CD4-positive, alpha-beta T cell treated with Interleukin-17A for 4 hours (primary cell): ENCODE results near the gene SEC14L3.
"Not testable (repeated sequence)": the region's sequence is repeated elsewhere in the genome, so short reads cannot be mapped to it uniquely, and the experiment has no call there.

Source experiments
- DNase-seq: peaks from one replicate; pipeline ENCODE4 v3.0.0-alpha.2; 2020; ENCODE audit warnings: mixed read lengths

SEC14L3 gene

DNA sequence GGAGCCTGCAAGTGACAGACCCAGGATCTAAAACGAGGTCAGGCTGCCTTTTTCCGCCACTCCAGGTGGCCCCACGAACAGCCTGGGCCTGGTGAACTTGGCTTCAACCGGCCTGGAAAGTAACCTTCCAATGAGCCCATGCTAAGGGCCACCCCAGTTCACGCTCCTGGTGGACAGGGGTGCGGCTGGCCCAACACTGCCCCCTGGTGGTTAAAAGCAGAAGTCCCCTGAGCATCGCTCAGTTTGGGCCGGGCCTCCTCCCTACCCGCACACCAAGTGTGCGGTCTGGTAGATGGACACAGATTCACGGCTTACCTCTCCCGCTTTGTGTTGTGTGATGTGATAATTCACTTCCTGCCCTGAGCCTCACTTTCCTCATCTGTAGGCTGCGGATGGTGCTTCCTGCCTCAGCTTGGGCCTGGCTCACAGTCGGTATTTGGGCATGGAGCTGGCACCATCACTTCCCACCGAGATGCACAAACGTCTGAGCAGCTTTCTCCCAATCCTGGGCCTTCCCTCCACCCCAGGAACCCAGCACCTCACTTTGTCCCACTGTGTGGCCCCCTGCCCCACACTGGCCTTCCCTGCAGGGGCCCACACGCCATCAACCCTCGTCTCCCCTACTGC, 13.7 kb upstream of the SEC14L3 start:
- DNase-seq = peak; percentile 80

DNA sequence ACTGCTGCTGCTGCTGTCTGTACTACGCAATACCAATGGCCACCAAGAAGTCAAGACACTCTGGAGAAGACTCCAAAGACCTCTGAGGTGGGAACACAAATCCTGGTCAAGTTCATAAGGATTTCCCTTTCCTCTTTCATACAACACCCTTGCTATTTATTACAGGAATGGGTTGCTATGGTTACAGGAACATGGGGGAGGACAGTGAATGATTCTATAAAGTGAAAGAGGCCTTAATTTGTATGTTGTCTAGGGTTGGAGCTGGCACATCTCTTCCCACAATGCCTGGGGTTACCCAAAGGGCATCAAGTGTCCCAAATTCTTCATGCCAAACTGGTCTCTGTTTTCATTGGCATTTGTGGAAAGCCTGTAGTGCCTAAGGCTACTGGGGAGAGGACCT, 11.4 kb upstream of the SEC14L3 start:
- no peak for DNase-seq

DNA sequence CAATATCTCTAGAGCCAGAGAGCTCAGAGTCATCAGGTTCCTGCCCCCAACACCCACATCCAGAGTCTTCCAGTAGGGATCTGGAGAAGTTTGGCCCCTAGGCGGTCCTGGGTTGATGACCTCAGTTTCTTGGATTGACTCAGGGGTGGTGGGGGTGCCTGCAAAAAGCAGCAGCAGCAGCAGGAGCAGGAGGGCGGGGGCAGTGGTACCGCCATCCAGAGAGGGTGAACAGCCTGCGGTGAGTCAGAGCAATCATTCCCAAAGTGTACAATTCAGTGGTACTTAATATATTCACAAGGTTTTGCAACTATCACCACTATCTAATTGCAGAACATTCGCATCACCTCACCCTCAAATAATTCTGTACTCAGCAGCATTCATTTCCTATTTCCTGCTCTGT, 9.9 kb upstream of the SEC14L3 start:
- no peak for DNase-seq

DNA sequence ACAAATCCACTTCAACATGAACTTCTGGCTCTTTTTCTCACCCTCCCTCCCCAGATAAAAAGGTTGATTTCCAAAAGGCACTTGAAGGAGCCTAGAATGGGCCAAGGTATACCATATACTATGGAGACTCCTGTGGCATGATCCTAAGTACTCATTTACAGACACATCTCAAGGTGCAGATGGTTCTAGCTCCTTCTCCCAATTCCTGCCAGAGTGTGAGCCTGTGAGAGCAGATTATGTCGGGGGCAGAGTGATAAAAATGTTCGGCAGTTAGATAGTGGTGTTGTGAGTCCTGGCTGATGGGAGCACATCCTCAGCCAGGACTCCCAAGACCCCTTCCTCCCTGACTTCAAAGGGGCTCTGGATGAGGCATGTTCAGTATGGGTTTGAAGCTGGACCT, 8.2 kb upstream of the SEC14L3 start:
- no peak for DNase-seq

DNA sequence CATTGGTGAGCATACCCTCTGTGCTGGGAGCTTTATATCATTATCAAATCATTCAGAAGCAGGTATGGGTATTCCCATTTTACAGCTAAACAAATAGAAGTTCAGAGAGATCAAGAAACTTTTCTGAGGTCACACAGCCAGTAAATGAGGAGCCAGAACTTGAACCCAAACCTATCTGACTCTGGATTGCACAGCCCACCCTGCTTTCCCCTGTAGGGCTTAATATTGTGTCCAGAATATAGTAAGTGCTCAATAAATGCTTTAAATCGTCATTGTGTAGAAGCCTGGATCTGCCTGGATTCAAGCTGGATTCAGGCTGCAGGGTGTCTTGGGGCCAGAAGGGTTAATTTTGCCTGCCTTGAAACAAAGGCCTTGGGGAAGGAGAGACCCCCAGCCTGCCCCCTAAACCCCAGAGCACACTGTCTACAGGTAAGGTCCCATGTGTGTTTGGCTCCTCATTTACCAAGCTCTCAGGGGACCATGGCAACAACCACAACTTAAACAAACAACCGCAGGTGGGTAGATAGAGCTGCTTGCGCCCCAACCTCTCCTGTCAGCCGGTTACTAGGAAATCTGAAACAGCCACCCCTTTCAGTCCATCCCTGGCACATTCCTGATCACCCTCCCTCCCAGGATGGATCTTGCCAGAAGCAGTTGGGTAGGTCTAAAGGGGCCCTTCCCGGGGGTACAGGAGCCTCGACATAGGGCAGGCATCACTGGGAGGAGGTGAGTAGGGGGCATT, 3.0 kb upstream of the SEC14L3 start:
- no peak for DNase-seq

DNA sequence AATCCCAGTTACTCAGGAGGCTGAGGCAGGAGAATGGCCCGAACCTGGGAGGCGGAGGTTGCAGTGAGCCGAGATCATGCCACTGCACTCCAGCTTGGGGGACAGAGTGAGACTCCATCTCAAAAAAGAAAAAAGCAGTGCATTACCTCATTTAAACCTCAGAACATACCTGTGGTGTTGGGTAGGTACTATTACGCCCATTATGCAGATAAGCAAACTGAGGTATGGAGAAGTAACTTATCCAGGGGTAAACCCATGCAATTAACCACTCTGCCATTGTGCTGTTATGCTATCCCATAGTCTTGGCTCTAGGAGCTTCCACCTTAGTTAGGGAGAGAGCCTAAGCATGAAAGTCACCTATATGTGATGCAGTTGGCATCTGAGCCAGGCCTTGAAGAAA, 2.3 kb upstream of the SEC14L3 start:
- no peak for DNase-seq

DNA sequence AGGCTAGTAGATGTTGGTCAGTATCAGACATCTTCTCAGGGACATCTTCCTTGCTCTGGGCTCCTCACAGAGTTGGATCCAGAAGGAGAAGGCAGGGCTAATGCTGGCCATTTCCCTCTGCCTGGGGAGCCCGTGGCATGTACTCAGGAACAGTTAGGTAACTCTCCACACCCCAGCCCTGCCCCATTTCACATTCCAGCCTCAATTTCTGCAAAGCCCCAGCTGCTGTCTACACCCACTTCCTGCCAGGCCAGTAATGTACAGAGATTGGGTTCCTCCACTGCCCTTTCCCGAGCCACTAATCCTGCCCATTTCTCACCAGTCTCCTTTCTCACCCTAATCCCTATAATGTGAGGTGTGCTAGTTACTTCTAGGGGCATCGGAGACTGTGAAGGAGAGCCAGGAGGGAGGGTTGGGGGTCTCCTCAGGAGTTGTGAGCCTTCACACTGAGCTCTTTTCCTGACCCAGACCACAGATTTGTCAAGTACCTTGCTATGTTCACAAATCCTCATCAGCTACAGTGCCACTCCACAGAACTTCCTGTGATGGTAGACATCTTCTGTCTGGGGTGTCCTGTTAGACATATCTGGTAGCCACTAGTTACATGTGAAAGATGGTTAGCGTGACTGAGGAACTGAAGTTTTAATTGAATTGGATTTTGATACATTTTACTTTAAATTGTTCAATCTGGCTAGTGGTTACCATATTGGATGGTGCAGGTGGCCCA, 1.3 kb upstream of the SEC14L3 start:
- no peak for DNase-seq

DNA sequence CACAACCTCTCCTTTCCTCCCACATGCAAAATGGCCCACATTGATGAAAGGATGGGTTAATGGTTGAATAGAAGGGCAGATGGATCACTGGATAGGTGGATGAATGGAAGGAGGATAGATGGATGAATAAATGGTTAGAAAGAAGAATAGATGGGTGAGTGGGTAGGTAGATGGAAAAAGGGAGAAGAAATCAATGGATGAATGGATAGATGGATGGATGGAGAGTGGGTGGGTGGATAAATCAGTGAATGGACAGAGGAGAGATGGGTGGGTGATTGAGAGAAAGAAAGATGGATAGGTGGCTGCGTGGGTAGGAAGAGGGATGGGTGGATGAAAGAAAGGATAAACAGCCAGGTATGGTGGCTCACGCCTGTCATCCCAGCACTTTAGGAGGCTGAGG, 1.2 kb downstream of the SEC14L3 start:
- DNase-seq = no peak

DNA sequence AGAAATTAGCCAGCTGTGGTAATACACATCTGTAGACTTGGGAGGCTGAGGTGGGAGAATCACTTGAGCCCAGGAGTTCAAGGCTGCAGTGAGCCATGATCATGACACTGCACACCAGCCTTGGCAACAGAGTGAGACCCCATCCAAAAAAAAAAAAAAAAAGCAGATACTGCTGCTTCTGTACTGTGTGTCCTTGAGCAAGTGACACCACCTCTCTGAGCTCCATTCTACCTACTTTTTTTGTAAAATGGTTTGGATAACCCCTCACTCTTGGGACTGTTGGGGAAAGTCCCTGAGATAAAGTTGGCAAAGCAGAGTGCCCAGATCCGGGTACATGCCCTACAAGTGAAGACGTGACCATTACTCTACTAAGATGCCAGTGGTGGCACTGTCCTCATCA, 2.7 kb downstream of the SEC14L3 start:
- no peak for DNase-seq

DNA sequence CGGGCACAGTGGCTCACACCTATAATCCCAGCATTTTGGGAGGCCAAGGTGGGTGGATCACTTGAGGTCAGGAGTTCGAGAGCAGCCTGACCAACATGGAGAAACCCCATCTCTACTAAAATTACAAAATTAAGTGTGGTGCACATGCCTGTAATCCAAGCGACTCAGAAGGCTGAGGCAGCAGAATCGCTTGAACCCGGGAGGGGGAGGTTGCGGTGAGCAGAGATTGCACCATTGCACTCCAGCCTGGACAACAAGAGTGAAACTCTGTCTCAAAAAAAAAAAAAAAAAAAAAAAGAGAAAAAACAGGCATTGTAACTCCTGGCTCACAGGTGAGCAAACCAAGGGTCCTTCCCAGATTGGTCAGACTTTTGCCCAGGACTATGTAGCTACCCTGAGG, 11.3 kb downstream of the SEC14L3 start:
- not testable (repeated sequence) for DNase-seq

DNA sequence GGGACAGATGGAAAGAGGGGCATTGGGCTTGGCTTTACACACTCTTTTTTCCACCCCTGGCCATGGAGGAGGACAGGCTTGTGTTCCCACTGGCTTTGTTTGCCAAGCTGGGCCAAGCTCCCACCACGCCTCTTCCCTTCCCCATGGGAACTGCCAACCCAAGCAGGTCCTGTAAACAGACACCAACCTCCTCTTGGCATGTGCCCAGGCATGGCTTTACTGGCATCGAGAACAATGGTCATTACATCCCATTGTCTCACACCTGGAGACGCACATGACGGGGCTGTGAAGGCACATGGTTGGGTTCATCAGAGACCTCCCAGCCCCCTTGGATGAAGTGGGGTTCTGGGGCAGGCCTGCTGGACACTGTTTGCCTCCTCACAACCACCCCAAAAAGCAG, 11.7 kb downstream of the SEC14L3 start:
- DNase-seq = no peak

DNA sequence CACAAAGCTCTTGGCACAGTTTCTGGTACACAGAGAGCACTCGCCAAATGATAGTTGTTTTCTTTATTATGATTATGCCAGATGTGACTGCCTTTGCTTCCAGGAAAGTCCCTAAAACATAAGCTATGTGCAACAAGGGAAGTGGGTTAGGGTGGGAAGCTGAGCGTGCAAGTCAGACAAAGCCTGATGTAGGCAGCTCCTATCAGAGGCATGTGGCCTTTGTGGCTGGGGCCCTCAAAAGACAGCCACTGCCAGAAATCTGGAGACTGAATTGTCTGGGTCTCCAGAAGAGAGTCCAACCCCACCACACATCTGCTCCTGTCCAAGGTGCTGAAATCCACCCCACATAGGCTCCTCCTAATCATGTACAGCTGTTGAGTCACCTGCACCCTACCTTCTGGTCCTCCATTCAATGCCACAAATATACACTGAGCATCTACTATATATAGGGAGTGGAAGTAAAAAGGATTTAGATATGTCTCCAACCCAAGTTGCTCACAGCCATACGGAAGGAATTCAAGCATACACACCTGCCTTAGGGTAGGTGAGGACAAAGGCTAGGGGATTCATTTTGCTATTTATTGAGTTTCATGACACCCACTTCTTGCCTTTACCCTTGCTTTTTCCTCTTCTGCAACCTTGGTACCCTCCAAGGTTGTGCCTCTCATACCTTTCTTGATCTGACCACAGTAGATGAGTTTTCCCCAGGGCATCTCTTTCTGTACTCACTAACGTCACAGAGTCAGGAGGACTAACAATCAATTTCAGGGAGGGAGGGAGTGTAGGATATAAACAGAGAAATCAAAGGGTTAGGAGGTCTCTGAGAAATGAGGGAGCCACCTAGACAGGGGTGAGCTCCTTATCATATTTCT, 12.4 kb downstream of the SEC14L3 start:
- no peak for DNase-seq

DNA sequence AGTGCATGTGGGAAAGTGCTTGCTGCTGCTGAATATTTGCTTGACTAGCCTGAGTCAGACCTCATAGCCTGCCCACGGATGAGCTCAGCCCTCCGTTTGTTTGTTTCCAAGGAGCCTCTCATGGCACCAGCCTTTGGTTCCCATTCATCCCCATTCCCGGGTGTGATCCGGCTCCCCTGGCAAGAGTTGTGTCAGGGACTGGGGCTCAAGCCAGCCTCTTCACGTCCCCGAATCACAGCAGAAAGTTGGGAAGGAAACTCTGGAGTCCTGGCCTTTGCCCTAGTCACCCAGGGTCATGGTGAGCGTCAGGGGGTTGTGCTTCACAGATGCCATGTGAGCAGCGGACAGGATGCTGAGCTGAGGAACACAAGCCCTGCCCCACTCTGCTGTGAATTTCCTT, 13.8 kb downstream of the SEC14L3 start:
- DNase-seq = no peak

DNA sequence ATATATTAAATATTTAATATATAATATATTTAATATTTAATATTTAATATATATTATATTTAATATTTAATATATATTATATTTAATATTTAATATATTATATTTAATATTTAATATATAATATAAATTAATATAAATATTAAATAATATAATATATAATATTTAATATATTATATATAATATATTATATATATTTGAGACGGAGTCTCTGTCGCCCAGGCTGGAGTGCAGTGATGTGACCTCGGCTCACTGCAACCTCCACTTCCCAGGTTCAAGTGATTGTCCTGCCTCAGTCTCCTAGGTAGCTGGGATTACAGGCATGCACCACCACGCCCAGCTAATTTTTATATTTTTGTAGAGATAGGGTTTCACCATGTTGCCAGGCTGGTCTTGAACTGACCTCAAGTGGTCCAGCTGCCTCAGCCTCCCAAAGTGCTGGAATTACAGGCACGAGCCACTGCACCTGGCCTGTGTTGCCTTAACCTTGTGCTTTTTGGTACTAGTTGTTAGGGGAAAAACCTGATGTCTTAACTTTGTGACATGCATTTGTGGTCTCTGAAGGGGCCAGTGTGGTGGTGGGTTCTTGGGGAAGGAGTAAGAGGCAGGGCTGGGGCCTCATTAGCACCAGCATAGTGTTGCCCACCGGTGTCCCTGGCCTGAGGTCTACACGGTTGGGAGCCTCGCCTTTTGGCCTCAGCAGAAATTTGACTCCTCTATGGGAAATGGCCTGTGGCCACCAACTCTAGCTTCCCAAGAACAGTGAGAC, 16.6 kb downstream of the SEC14L3 start:
- DNase-seq = no peak

DNA sequence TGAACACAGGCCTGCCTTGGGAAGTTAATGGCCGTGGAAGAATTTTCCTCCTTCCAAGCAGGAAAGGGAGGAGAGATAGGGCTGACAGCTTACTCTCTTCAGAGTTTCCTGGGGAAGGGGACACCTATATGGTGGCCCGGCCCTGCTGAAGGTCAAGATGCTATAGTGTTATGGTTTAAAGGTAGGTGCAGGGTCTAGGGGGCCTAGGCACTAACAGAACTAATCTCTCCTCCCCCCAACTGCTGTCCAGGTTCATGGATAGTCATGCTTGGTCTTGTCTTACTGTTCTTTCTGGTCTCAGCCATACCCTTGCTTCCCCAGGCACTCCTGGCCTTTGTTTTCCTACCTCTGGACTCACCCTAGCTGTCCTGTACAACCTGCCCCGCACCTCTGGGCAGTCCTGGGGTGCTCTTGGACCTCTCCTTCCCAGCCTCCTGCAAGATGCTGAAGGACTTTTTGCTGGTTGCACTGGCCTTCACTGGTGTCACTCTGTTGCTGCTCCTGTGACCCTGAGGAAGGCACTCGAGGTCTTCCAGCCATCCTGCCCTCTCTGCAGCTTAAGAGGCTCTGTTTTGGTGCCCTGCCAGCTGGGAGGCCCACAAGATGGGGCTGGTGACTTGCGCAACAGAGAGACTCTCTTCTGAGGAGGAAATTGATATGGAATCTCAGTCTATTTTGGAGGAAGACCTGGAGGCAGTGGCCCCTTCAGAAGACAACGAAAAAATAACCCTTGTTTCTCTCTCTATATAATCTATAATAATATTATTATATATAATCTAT, 17.9 kb downstream of the SEC14L3 start:
- DNase-seq = no peak

DNA sequence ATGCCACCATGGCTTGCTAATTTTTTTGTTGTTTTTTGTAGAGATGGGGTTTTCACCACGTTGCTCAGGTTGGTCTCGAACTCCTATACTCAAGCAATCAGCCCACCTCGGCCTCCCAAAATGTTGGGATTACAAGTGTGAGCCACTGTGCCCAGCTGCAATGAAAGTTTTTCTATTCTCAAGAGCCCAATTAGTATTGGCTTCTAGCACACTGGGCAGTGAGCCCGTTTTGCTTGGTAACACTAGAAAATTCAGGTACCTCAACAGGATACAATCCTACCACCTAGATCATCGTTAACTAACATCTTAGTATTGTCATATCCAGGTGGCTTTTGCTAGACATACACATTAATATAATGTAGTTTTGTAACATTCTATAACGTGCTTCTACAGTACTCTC, 19.0 kb downstream of the SEC14L3 start:
- no peak for DNase-seq

DNA sequence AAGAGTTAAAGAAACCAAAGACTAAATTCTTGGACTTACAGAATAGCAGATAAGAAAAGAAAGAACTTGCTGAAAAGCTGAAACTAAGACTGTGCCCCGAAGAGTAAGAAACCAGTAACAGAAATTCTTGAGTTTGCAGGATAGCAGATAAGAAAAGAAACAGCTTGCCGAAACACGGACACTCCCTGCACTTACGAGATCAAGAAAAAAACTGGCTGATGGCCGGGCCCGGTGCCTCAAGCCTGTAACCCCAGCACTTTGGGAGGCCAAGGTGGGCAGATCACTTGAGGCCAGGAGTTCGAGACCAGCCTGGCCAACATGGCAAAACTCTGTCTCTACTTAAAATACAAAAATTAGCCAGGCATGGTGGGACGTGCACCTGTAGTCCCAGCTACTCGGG, 20.3 kb downstream of the SEC14L3 start:
- not testable (repeated sequence) for DNase-seq

DNA sequence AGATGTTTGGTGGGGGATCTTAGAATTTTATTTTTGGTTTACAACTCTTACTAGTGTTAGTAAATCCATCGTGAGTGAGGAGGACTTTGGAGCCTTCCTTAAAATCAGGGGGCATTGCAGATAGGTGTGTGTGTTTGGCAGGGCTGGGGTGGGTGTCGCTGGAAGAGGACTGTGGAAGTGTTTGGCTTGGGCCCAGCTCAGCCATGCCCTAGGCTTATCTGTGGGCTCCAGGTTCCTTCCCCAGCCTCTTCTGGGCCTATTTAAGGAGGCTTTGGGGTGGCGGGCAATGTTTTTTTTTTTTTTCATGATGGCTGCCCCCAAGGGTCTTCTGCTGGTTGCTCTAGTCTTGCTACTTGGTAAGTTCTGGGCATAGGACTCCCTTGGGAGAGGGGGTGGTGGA, 24.2 kb downstream of the SEC14L3 start:
- DNase-seq = no peak

DNA sequence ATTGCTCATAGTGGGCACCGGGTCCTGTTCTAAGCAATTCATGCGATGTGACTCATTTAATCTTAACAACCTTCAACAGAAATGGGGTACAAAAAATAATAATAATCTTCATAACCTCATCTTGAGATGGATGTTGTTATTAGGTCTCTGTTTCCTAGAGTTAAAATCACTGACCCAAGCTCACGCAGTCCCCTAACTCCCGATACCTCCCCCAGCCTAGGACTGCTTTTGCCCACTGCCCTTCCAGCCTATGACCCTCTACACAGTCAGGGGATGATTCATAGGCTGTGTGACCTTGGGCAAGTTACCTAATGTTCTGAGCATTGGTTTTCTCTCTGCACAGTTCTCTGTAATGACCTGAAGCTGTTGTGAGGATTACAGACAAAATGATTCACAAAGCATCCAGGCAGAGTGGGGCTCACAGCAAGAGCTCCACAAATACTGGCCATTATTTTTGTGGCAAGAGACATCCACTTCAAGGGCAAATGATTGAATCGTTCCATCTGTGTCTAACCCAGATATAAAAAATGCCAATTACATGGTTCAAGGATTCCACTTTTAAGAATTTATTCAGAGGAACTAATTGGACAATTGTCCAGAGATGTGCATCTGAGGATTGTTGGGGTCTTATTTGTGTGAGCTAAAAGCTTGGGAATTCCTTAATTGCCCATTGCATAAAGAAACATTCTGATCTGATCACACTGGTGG, 26.2 kb downstream of the SEC14L3 start:
- no peak for DNase-seq

DNA sequence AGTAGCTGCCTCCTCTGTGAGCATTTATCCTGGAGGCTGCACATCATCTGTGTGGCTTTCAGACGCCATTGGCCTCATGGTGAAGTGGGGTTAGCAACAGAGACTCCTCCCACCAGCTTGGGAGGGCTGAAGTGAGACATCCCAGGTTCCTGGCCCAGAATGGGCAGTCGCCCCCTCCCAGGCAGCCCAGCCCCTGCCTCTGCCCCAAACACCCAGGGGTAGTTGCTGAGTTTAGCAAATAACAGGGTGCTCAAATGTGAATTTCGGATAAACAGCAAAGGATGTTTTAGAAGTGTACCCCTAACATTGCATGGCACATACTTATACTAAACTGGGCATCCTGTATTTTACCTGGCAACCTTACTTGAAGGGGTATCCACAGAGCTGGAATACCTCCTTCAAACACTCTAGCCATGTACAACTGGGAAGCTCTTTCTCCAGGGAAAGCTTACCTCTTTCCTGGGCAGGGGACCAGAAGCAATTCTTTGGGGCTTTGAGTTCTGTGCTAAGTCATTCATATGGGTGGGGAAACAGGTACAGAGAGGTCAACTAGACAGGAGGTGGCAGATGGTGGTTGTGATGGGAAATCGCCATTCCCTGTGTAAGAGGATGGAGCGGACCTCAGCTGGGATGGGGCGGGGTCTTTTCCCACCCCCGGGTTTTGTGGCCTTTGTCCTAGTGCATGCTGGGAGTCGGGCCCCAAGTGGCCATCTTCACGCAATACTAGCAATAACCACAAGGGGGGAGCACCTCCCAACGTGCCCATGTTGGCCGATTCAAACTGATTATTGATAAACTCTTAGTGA, 27.0 kb downstream of the SEC14L3 start:
- peak; percentile 43 for DNase-seq
